ENCODE data around the gene MUSTN1.

The MUSTN1 gene

GRCh38 chr3:52805270-52806039, 29.4 kb downstream of the MUSTN1 start:
- H3K36me3 ChIP-seq (ENCODE audit: control insufficient read depth, insufficient read depth, low read length) = no peaks in the 10 kb centered on the region
- H3K4me3 ChIP-seq (ENCODE audit: extremely low read depth, insufficient read depth, low read length, poor library complexity, severe bottlenecking) = no peak overlapping the region
- no peaks in the 10 kb centered on the region for H3K9me3 ChIP-seq (ENCODE audit: control insufficient read depth, low read length)
- 90 to 96% methylated on average over 5 to 9 of the region's 19 CpGs for WGBS, 2 experiments (ENCODE audit: insufficient coverage in 2 of 2)
- no peak overlapping the region for H3K27ac ChIP-seq (ENCODE audit: low read depth, low read length, severe bottlenecking)
- no peaks in the 10 kb centered on the region for H3K4me1 ChIP-seq (ENCODE audit: control insufficient read depth, insufficient read depth, low read length, poor library complexity, severe bottlenecking)

- H3K4me1 ChIP-seq (ENCODE audit: control insufficient read depth, insufficient read depth, low read length, poor library complexity, severe bottlenecking) = no peaks in the 10 kb centered on the region
- no peak overlapping the region for H3K27ac ChIP-seq (ENCODE audit: low read depth, low read length, severe bottlenecking)
- H3K4me3 ChIP-seq (ENCODE audit: extremely low read depth, insufficient read depth, low read length, poor library complexity, severe bottlenecking) = no peak overlapping the region
- no peaks in the 10 kb centered on the region for H3K36me3 ChIP-seq (ENCODE audit: control insufficient read depth, insufficient read depth, low read length)
- WGBS, 2 experiments (ENCODE audit: insufficient coverage in 2 of 2) = 86 to 88% methylated on average over 5 of the region's 5 CpGs
- H3K9me3 ChIP-seq (ENCODE audit: control insufficient read depth, low read length) = no peaks in the 10 kb centered on the region
These were observed 33.0 kb downstream of the MUSTN1 start for GRCh38 chr3:52801839-52802238.

GRCh38 chr3:52800079-52800478, 34.7 kb downstream of the MUSTN1 start:
- Histone ChIP-seq H3K4me3 (ENCODE audit: extremely low read depth, insufficient read depth, low read length, poor library complexity, severe bottlenecking) (no peak overlapping the region), H3K4me1 (ENCODE audit: control insufficient read depth, insufficient read depth, low read length, poor library complexity, severe bottlenecking) (no peaks in the 10 kb centered on the region), H3K9me3 (ENCODE audit: control insufficient read depth, low read length) (no peaks in the 10 kb centered on the region), H3K27ac (ENCODE audit: low read depth, low read length, severe bottlenecking) (no peak overlapping the region), H3K36me3 (ENCODE audit: control insufficient read depth, insufficient read depth, low read length) (no peaks in the 10 kb centered on the region)
- WGBS, 2 experiments (ENCODE audit: insufficient coverage in 2 of 2) = 87 to 91% methylated on average over 4 to 6 of the region's 7 CpGs

GRCh38 chr3:52798978-52799476, 35.8 kb downstream of the MUSTN1 start:
- Histone ChIP-seq H3K27ac (ENCODE audit: low read depth, low read length, severe bottlenecking) (no peak overlapping the region), H3K36me3 (ENCODE audit: control insufficient read depth, insufficient read depth, low read length) (no peaks in the 10 kb centered on the region), H3K4me3 (ENCODE audit: extremely low read depth, insufficient read depth, low read length, poor library complexity, severe bottlenecking) (no peak overlapping the region), H3K9me3 (ENCODE audit: control insufficient read depth, low read length) (no peaks in the 10 kb centered on the region), H3K4me1 (ENCODE audit: control insufficient read depth, insufficient read depth, low read length, poor library complexity, severe bottlenecking) (no peaks in the 10 kb centered on the region)
- WGBS, 2 experiments (ENCODE audit: insufficient coverage in 2 of 2) = 68 to 71% methylated on average over 8 to 10 of the region's 14 CpGs

GRCh38 chr3:52798376-52798977, 36.3 kb downstream of the MUSTN1 start:
- H3K9me3 ChIP-seq (ENCODE audit: control insufficient read depth, low read length) = no peaks in the 10 kb centered on the region
- 93 to 94% methylated on average over 10 of the region's 10 CpGs for WGBS, 2 experiments (ENCODE audit: insufficient coverage in 2 of 2)
- H3K4me3 ChIP-seq (ENCODE audit: extremely low read depth, insufficient read depth, low read length, poor library complexity, severe bottlenecking) = no peak overlapping the region

GRCh38 chr3:52796411-52796810, 38.4 kb downstream of the MUSTN1 start:
- Histone ChIP-seq H3K27ac (ENCODE audit: low read depth, low read length, severe bottlenecking) (no peak overlapping the region), H3K9me3 (ENCODE audit: control insufficient read depth, low read length) (no peaks in the 10 kb centered on the region), H3K4me1 (ENCODE audit: control insufficient read depth, insufficient read depth, low read length, poor library complexity, severe bottlenecking) (no peaks in the 10 kb centered on the region), H3K36me3 (ENCODE audit: control insufficient read depth, insufficient read depth, low read length) (no peaks in the 10 kb centered on the region), H3K4me3 (ENCODE audit: extremely low read depth, insufficient read depth, low read length, poor library complexity, severe bottlenecking) (no peak overlapping the region)
- 94 to 96% methylated on average over 6 of the region's 9 CpGs for WGBS, 2 experiments (ENCODE audit: insufficient coverage in 2 of 2)

More at GRCh38 chr3:52798376-52798977, 36.3 kb downstream of the MUSTN1 start:
- no peaks in the 10 kb centered on the region for H3K4me1 ChIP-seq (ENCODE audit: control insufficient read depth, insufficient read depth, low read length, poor library complexity, severe bottlenecking)
- H3K36me3 ChIP-seq (ENCODE audit: control insufficient read depth, insufficient read depth, low read length) = no peaks in the 10 kb centered on the region
- H3K27ac ChIP-seq (ENCODE audit: low read depth, low read length, severe bottlenecking) = no peak overlapping the region

GRCh38 chr3:52795298-52795900, 39.4 kb downstream of the MUSTN1 start:
- Histone ChIP-seq H3K27ac (ENCODE audit: low read depth, low read length, severe bottlenecking) (no peak overlapping the region), H3K9me3 (ENCODE audit: control insufficient read depth, low read length) (no peaks in the 10 kb centered on the region), H3K4me3 (ENCODE audit: extremely low read depth, insufficient read depth, low read length, poor library complexity, severe bottlenecking) (no peak overlapping the region), H3K36me3 (ENCODE audit: control insufficient read depth, insufficient read depth, low read length) (no peaks in the 10 kb centered on the region), H3K4me1 (ENCODE audit: control insufficient read depth, insufficient read depth, low read length, poor library complexity, severe bottlenecking) (no peaks in the 10 kb centered on the region)
- WGBS, 2 experiments (ENCODE audit: insufficient coverage in 2 of 2) = 50 to 85% methylated on average over 1 to 8 of the region's 9 CpGs

GRCh38 chr3:52794612-52795099, 40.2 kb downstream of the MUSTN1 start, which contains the start of gene ITIH3:
ITIH3 (plus strand) TSS chr3:52794796; CDS start chr3:52794804, 8 bp downstream.
- no peaks in the 10 kb centered on the region for H3K36me3 ChIP-seq (ENCODE audit: control insufficient read depth, insufficient read depth, low read length)
- H3K4me3 ChIP-seq (ENCODE audit: extremely low read depth, insufficient read depth, low read length, poor library complexity, severe bottlenecking) = no peak within 1 kb of the TSS
- H3K9me3 ChIP-seq (ENCODE audit: control insufficient read depth, low read length) = no peaks in the 10 kb centered on the region
- H3K4me1 ChIP-seq (ENCODE audit: control insufficient read depth, insufficient read depth, low read length, poor library complexity, severe bottlenecking) = no peaks in the 10 kb centered on the region
- no peak within 1 kb of the TSS for H3K27ac ChIP-seq (ENCODE audit: low read depth, low read length, severe bottlenecking)
- 86 to 87% methylated on average over 10 of the region's 10 CpGs for WGBS, 2 experiments (ENCODE audit: insufficient coverage in 2 of 2)

- H3K27ac ChIP-seq (ENCODE audit: low read depth, low read length, severe bottlenecking) = no peak overlapping the region
These were observed 40.9 kb downstream of the MUSTN1 start for GRCh38 chr3:52793702-52794611.

More at GRCh38 chr3:52793702-52794611, 40.9 kb downstream of the MUSTN1 start:
- WGBS, 2 experiments (ENCODE audit: insufficient coverage in 2 of 2) = 83 to 85% methylated on average over 7 to 9 of the region's 9 CpGs
- no peaks in the 10 kb centered on the region for H3K9me3 ChIP-seq (ENCODE audit: control insufficient read depth, low read length)
- no peak overlapping the region for H3K4me3 ChIP-seq (ENCODE audit: extremely low read depth, insufficient read depth, low read length, poor library complexity, severe bottlenecking)
- H3K36me3 ChIP-seq (ENCODE audit: control insufficient read depth, insufficient read depth, low read length) = no peaks in the 10 kb centered on the region
- H3K4me1 ChIP-seq (ENCODE audit: control insufficient read depth, insufficient read depth, low read length, poor library complexity, severe bottlenecking) = no peaks in the 10 kb centered on the region
